Measurements from ENCODE around the gene GDPD4. TPM values are rescaled to one million over a fixed set of nuclear protein-coding genes. Genes with fewer than 3 reads are reported as not detected.

The GDPD4 gene
- total RNA-seq, 1 donor from 2014 or later: not detected

- H3K27ac ChIP-seq: no peak overlapping the region
Observed at GRCh38 chr11:77179048-77179447, 122.4 kb downstream of the GDPD4 start.

GRCh38 chr11:77178150-77178549 is 123.3 kb downstream of the GDPD4 start:
- DNase-seq (no peak), ATAC-seq (no peak)
- Histone ChIP-seq H3K27ac (no peak overlapping the region), H3K4me3 (no peak overlapping the region), H3K4me1 (no peaks in the 10 kb centered on the region), H3K36me3 (no peaks in the 10 kb centered on the region), H3K27me3 (ENCODE audit: low read depth) (peaks cover 3% of the 10 kb centered on the region), H3K9me3 (no peaks in the 10 kb centered on the region)
- intact Hi-C loops (cut with DNase I): no loop called here
- TF ChIP-seq CTCF (IDR thresholded peaks at IDR 0.05): no peak

More at GRCh38 chr11:77179048-77179447, 122.4 kb downstream of the GDPD4 start:
- Histone ChIP-seq H3K36me3 (no peaks in the 10 kb centered on the region), H3K27me3 (ENCODE audit: low read depth) (peaks cover 3% of the 10 kb centered on the region), H3K4me1 (no peaks in the 10 kb centered on the region), H3K9me3 (no peaks in the 10 kb centered on the region), H3K4me3 (no peak overlapping the region)
- no peak for TF ChIP-seq CTCF (IDR thresholded peaks at IDR 0.05)
- DNase-seq (no peak), ATAC-seq (no peak)
- intact Hi-C loops (cut with DNase I): no loop called here

GRCh38 chr11:77176996-77177395 is 124.5 kb downstream of the GDPD4 start:
- no peak for TF ChIP-seq CTCF (IDR thresholded peaks at IDR 0.05)
- ATAC-seq (no peak), DNase-seq (no peak)
- Histone ChIP-seq H3K9me3 (no peaks in the 10 kb centered on the region), H3K27me3 (ENCODE audit: low read depth) (no peaks in the 10 kb centered on the region), H3K4me3 (no peak overlapping the region), H3K27ac (no peak overlapping the region), H3K4me1 (no peaks in the 10 kb centered on the region), H3K36me3 (no peaks in the 10 kb centered on the region)
- intact Hi-C loops (cut with DNase I): no loop called here

GRCh38 chr11:77175869-77176539 is 125.5 kb downstream of the GDPD4 start:
- peak overlapping the region; percentile 31 for H3K27ac ChIP-seq
- DNase-seq (peak; percentile 66), ATAC-seq (peak; percentile 56 to 78)

GRCh38 chr11:77175021-77175842 is 126.3 kb downstream of the GDPD4 start:
- Histone ChIP-seq H3K27me3 (ENCODE audit: low read depth) (no peaks in the 10 kb centered on the region), H3K4me1 (no peaks in the 10 kb centered on the region), H3K36me3 (no peaks in the 10 kb centered on the region), H3K27ac (peak overlapping the region; percentile 31), H3K4me3 (peak overlapping the region; percentile 6), H3K9me3 (no peaks in the 10 kb centered on the region)
- TF ChIP-seq CTCF (IDR thresholded peaks at IDR 0.05): no peak
- DNase-seq (no peak), ATAC-seq (peak in 1 of 2 donors; percentile 5)
- intact Hi-C loops (cut with DNase I): no loop called here

More at GRCh38 chr11:77175869-77176539, 125.5 kb downstream of the GDPD4 start:
- Histone ChIP-seq H3K36me3 (no peaks in the 10 kb centered on the region), H3K4me3 (peak overlapping the region; percentile 6), H3K27me3 (ENCODE audit: low read depth) (no peaks in the 10 kb centered on the region), H3K9me3 (no peaks in the 10 kb centered on the region), H3K4me1 (no peaks in the 10 kb centered on the region)
- intact Hi-C loops (cut with DNase I): no loop called here
- no peak for TF ChIP-seq CTCF (IDR thresholded peaks at IDR 0.05)
